K562 (cell line): ENCODE measurements around the gene IFT81. TPM values are rescaled to one million over a fixed set of nuclear protein-coding genes. Genes with fewer than 3 reads are reported as not detected.

Experiments
- ATAC-seq: fragments of 200-7000 bp; cut with Tn5 transposase; 3 replicates; pipeline ENCODE4 v1.9.1; 2020; ENCODE audit warnings: moderate library complexity
- BruUV-seq: library from RNA; stranded (reverse); fragments of 400-500 nt; replicated peaks from 2 replicates; lab custom pipeline; 2021; lab: Mats Ljungman, UMichigan
- CTCF ChIA-PET: fragments of 300-600 bp; formaldehyde crosslinking; extraction: SDS; loops from one replicate; lab custom pipeline; 2021; ENCODE audit warnings: low intra/inter-chr PET ratio; lab: Yijun Ruan, JAX
- POLR2A ChIA-PET: fragments of 300-600, 350-650 bp; sonication (Branson Sonifier 250); formaldehyde crosslinking; extraction: SDS; loops from one replicate; lab custom pipeline; 2021; ENCODE audit warnings: antibody characterized with exemption, inconsistent platforms; lab: Yijun Ruan, JAX
- DNase-seq, 4 experiments: peaks; one replicate each; pipeline versions ENCODE4 v3.0.0 to v3.0.0-alpha.2; 2011 to 2018; ENCODE audit warnings: low spot score in 3 of 4, mixed read lengths in 3 of 4; ENCODE audit errors: extremely low read depth in 1 of 4
- FAIRE-seq: peaks from 2 replicates; lab custom pipeline; 2011; peaks lifted over from hg19 to GRCh38; lab: Jason Lieb, UNC
- H2AFZ ChIP-seq: 2 replicates; pipeline ENCODE4 v1.6.0; 2011; ENCODE audit warnings: low read depth, low read length, control low read depth, inconsistent platforms
- H3K27ac ChIP-seq: fragments of 200-600 bp; 3 replicates; pipeline ENCODE4 v1.8.0; 2011; ENCODE audit warnings: low read depth, mild to moderate bottlenecking, control low read depth, inconsistent platforms, low read length, moderate library complexity, mixed read lengths; ENCODE audit errors: extremely low read depth
- H3K27me3 ChIP-seq, 2 experiments: fragments of 300-600 bp in 1 of 2; 2 replicates in 1 of 2; 3 replicates in 1 of 2; pipeline versions ENCODE4 v1.6.0 to v1.8.0; 2011; ENCODE audit warnings: inconsistent platforms in 2 of 2, low read length in 2 of 2, mild to moderate bottlenecking in 1 of 2, mixed read lengths in 1 of 2, moderate library complexity in 1 of 2; ENCODE audit not compliant: control insufficient read depth in 2 of 2, insufficient read depth in 2 of 2
- H3K36me3 ChIP-seq: fragments of 300-600 bp; 3 replicates; pipeline ENCODE4 v1.8.0; 2011; ENCODE audit warnings: mild to moderate bottlenecking, low read length, inconsistent platforms; ENCODE audit not compliant: control insufficient read depth, insufficient read depth
- H3K4me1 ChIP-seq, 2 experiments: fragments of 200-600 bp in 1 of 2; replicated peaks in 1 of 2; 2 replicates in 1 of 2; 3 replicates in 1 of 2; pipeline versions ENCODE4 v1.5.1 to v1.8.0; 2011; ENCODE audit warnings: inconsistent platforms in 2 of 2, low read length in 2 of 2, mild to moderate bottlenecking in 1 of 2, mixed read lengths in 1 of 2, moderate library complexity in 1 of 2; ENCODE audit not compliant: control insufficient read depth in 2 of 2, insufficient read depth in 2 of 2
- H3K4me2 ChIP-seq: 2 replicates; pipeline ENCODE4 v1.6.1; 2011; ENCODE audit warnings: low read length, control low read depth, inconsistent platforms, mixed read lengths; ENCODE audit not compliant: insufficient read depth
- H3K4me3 ChIP-seq: fragments of 200-600 bp; sonication (generic), shearing (Covaris generic); 2 replicates; pipeline ENCODE4 v1.5.1; 2016; ENCODE audit warnings: control low read depth, inconsistent platforms
- H3K79me2 ChIP-seq: fragments of 200-600 bp; 3 replicates; pipeline ENCODE4 v1.8.0; 2011; ENCODE audit warnings: low read length, inconsistent platforms; ENCODE audit not compliant: control insufficient read depth, insufficient read depth
- H3K9ac ChIP-seq, 2 experiments: 2 replicates each; pipeline versions ENCODE4 v1.6.0 to v1.6.1; 2011; ENCODE audit warnings: low read depth in 2 of 2, low read length in 2 of 2, control low read depth in 1 of 2, inconsistent platforms in 1 of 2, mild to moderate bottlenecking in 1 of 2, mixed read lengths in 1 of 2; ENCODE audit not compliant: insufficient read depth in 1 of 2
- H3K9me1 ChIP-seq: one replicate; pipeline ENCODE4 v1.6.0; 2011; ENCODE audit warnings: inconsistent platforms, mild to moderate bottlenecking, low read length, moderate library complexity; ENCODE audit not compliant: control insufficient read depth, insufficient read depth
- H3K9me3 ChIP-seq: replicated peaks from 2 replicates; pipeline ENCODE4 v1.5.1; 2011; ENCODE audit warnings: low read depth, low read length, inconsistent platforms; ENCODE audit not compliant: control insufficient read depth, insufficient read depth
- H4K20me1 ChIP-seq: replicated peaks from 2 replicates; pipeline ENCODE4 v1.6.1; 2011; ENCODE audit warnings: low read length, inconsistent platforms, mixed read lengths; ENCODE audit not compliant: control insufficient read depth, insufficient read depth
- CEBPG ChIP-seq, 3 experiments: fragments of 200-800 bp in 1 of 3; sonication (Bioruptor generic) in 1 of 3; sonication (generic) in 1 of 3; formaldehyde crosslinking in 1 of 3; IDR thresholded peaks in 2 of 3; conservative IDR thresholded peaks in 1 of 3; 2 replicates each; pipeline versions ENCODE4 v1.6.1 to v1.8.0; 2016 to 2022; ENCODE audit warnings: missing compliant biosample characterization in 2 of 3, missing genetic modification characterization in 2 of 3, mild to moderate bottlenecking in 1 of 3, missing genetic modification reagents in 1 of 3
- CREB3 ChIP-seq: fragments of 450-650 bp; conservative IDR thresholded peaks from 2 replicates; pipeline ENCODE4 v1.6.1; 2016; ENCODE audit warnings: missing genetic modification characterization, low read depth, mild to moderate bottlenecking, missing compliant biosample characterization, moderate library complexity
- CTCF ChIP-seq, 3 experiments: IDR thresholded peaks in 2 of 3; conservative IDR thresholded peaks in 1 of 3; 2 replicates each; pipeline ENCODE4 v1.5.1; 2011 to 2012; ENCODE audit warnings: low read length in 3 of 3, mild to moderate bottlenecking in 3 of 3, control low read depth in 2 of 3, improper control_type of control experiment in 1 of 3, inconsistent platforms in 1 of 3, low read depth in 1 of 3, mixed read lengths in 1 of 3, moderate library complexity in 1 of 3; ENCODE audit not compliant: insufficient read depth in 2 of 3
- NUFIP1 ChIP-seq: fragments of 450-650 bp; IDR thresholded peaks from 2 replicates; pipeline ENCODE4 v1.6.1; 2018; ENCODE audit not compliant: partially characterized antibody
- PBX2 ChIP-seq, 2 experiments: IDR thresholded peaks in 1 of 2; conservative IDR thresholded peaks in 1 of 2; 2 replicates each; pipeline ENCODE4 v1.6.1; 2016; ENCODE audit warnings: low read depth in 2 of 2, mild to moderate bottlenecking in 1 of 2, missing compliant biosample characterization in 1 of 2, missing genetic modification characterization in 1 of 2, moderate library complexity in 1 of 2
- WGBS: fragments of 100-300 bp; shearing (Covaris generic); methylation state at CpG from one replicate; pipeline ENCODE4 v1.1.6; 2016; ENCODE audit warnings: low coverage, mixed read lengths; ENCODE audit not compliant: insufficient coverage; ENCODE audit errors: missing lambda C conversion rate; 5-methylcytosine and 5-hydroxymethylcytosine counted together
- in situ Hi-C: fragments of 300-500 bp; cut with MboI; formaldehyde crosslinking; loops from 4 replicates; pipeline ENCODE4 v1.15.0; 2018; ENCODE audit warnings: inconsistent platforms, mixed read lengths
- intact Hi-C: fragments of 100-400 bp; cut with micrococcal nuclease; formaldehyde crosslinking; loops from 2 replicates; pipeline ENCODE4 v1.14.2; 2022
- polyA plus RNA-seq, 8 experiments: library from polyadenylated mRNA; depleted of rRNA in 4 of 8; stranded (reverse) in 5 of 8; unstranded in 3 of 8; fragments of >200 nt; fragmentation: Nextera tagmentation in 2 of 8; fragmentation: Illumina TruSeq in 1 of 8; extraction: Ambion mirVana in 2 of 8; extraction: Trizol in 1 of 8; gene quantifications; 2 replicates each; pipeline versions ENCODE4 v1.2.1 to v1.2.3, GENCODE V29; 2011 to 2014; ENCODE audit warnings: inconsistent platforms in 1 of 8, missing spikeins in 1 of 8
- total RNA-seq, 7 experiments: library from RNA; depleted of rRNA in 6 of 7; stranded (reverse); fragments of >200 nt in 6 of 7; fragmentation: Illumina TruSeq in 2 of 7; extraction: Trizol in 2 of 7; gene quantifications; 2 replicates each; pipeline versions ENCODE4 v1.2.1 to v1.2.3, GENCODE V29; 2011 to 2021; ENCODE audit warnings: low replicate concordance in 1 of 7

Gene IFT81
- total and polyA plus RNA-seq, 9 of the 15 experiments (the other 6 are each of a cell fraction or from before 2014, with no cell fraction given) = 2.8 to 11.9 (median 7.9) TPM

- TF ChIP-seq CEBPG (CRISPR knock-in tag; IDR thresholded peaks at IDR 0.05) (no peak), CEBPG (tag; conservative IDR thresholded peaks at IDR 0.05 in 1 of 2, IDR thresholded peaks at IDR 0.05 in 1 of 2) (no peak)
Observed at GRCh38 chr12:110223777-110224378, 99.7 kb downstream of the IFT81 start (continued).

DNA sequence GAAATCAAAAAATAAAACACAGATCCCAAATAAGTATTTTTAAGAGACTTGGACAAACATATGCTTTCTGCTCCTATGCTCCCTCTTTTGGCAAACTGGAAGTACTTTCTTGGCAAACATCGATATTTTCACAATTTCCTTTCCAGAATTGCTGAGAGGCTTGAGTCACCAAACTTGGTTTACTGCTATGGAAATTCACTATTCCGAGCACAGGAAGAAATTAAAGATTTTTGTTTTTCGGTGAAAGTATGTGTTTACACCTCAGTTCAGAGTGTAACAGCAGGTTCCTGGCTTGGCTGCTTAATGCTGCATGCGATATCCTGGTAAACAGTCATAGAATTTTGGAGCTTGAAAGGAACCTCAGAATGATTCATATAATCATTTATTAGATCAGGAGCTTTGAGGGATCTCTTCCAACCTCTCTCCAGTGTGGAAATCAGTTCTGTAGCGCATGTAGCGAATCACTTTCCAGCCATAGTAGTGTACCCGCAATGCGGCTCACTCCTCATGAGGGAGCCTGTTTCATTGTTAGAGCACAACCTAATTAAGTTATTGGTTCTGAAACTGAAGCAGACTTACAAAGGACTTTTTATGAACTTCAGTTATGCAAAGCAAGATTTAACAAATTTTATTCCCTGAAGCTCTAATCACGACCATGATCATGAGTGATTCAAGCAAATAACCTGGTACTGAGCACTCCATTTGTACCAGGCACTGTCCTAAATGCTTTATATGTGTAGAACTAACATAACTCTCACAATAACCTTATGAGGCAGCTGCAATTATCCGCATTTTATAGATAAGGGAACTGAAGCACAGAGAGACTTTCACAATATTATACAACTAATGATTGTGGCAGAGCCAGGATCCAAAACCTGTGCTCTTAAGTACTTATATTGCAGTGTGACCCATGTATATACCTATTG is 100.5 kb downstream of the IFT81 start:
- in situ Hi-C loops (no loop called here), intact Hi-C loops (loop anchor here (5.0 kb wide), 3 partner anchors 58 to 367 kb away; partner anchors contain the start of gene ATP2A2)
- Histone ChIP-seq H3K9ac (no peak overlapping the region), H3K36me3 (no peaks in the 10 kb centered on the region), H3K4me3 (no peak overlapping the region), H3K9me3 (no peaks in the 10 kb centered on the region), H3K9me1 (no peaks in the 10 kb centered on the region), H3K27me3 (no peaks in the 10 kb centered on the region), H3K4me2 (no peak overlapping the region), H3K27ac (no peak overlapping the region), H2AFZ (peak overlapping the region; percentile 61), H3K79me2 (no peaks in the 10 kb centered on the region), H4K20me1 (no peaks in the 10 kb centered on the region), H3K4me1 (no peaks in the 10 kb centered on the region)
- ChIA-PET CTCF (interaction anchor here (0.6 to 1.8 kb wide), 2 partner anchors 124 to 206 kb away, joined by 3 to 6 read pairs; no protein-coding TSS in a partner anchor), POLR2A (no interaction called here)
- DNase-seq (peak in 2 of 4 experiments; percentile 22 to 23), FAIRE-seq (peak; percentile 79), ATAC-seq (no peak; the same call in 2 of the 3 replicates)
- BruUV-seq = no TSS peak
- 58% methylated on average over 10 of the region's 10 CpGs for WGBS
- TF ChIP-seq PBX2 (CRISPR knock-in tag; IDR thresholded peaks at IDR 0.05; ENCODE audit: low read depth) (no peak), PBX2 (tag; conservative IDR thresholded peaks at IDR 0.05; ENCODE audit: low read depth) (no peak), CREB3 (tag) (no peak), CTCF (IDR thresholded peaks at IDR 0.05 in 2 of 3, conservative IDR thresholded peaks at IDR 0.05 in 1 of 3; ENCODE audit: insufficient read depth in 2 of 3, low read depth in 1 of 3, low read length in 3 of 3) (peak; percentile 41 to 61 (median 55); a peak in 5 of 6 replicates), NUFIP1 (no peak)
